ENCODE results near the gene RTRAF.

RTRAF gene

GRCh38 chr14:52046376-52046917 is 57.1 kb downstream of the RTRAF start:
- Mint-ChIP-seq H3K4me1 (ENCODE audit: low read depth) (peaks cover 25% of the 10 kb centered on the region), H3K27ac (no peak overlapping the region), H3K9me3 (no peaks in the 10 kb centered on the region), H3K4me3 (no peak overlapping the region), H3K27me3 (peaks cover 6% of the 10 kb centered on the region), H3K36me3 (ENCODE audit: low read depth) (no peaks in the 10 kb centered on the region)

- no peak overlapping the region for H3K27ac Mint-ChIP-seq
- H3K9me3 Mint-ChIP-seq, result no peaks in the 10 kb centered on the region
- peaks cover 25% of the 10 kb centered on the region for H3K4me1 Mint-ChIP-seq (ENCODE audit: low read depth)
- no peak overlapping the region for H3K4me3 Mint-ChIP-seq
- H3K27me3 Mint-ChIP-seq, result peaks cover 9% of the 10 kb centered on the region
- no peaks in the 10 kb centered on the region for H3K36me3 Mint-ChIP-seq (ENCODE audit: low read depth)
These were observed 58.8 kb downstream of the RTRAF start for GRCh38 chr14:52048116-52048515.

- Mint-ChIP-seq H3K4me1 (ENCODE audit: low read depth) (peaks cover 24% of the 10 kb centered on the region), H3K27me3 (peaks cover 8% of the 10 kb centered on the region), H3K36me3 (ENCODE audit: low read depth) (no peaks in the 10 kb centered on the region), H3K27ac (no peak overlapping the region), H3K4me3 (no peak overlapping the region), H3K9me3 (no peaks in the 10 kb centered on the region)
These were observed 59.4 kb downstream of the RTRAF start for GRCh38 chr14:52048641-52049204.

- H3K27me3 Mint-ChIP-seq, result peaks cover 6% of the 10 kb centered on the region
- no peaks in the 10 kb centered on the region for H3K9me3 Mint-ChIP-seq
- H3K36me3 Mint-ChIP-seq (ENCODE audit: low read depth), result no peaks in the 10 kb centered on the region
- peaks cover 22% of the 10 kb centered on the region for H3K4me1 Mint-ChIP-seq (ENCODE audit: low read depth)
- H3K4me3 Mint-ChIP-seq, result no peak overlapping the region
- no peak overlapping the region for H3K27ac Mint-ChIP-seq
These were observed 59.9 kb downstream of the RTRAF start for GRCh38 chr14:52049271-52049670.

- H3K9me3 Mint-ChIP-seq, result no peaks in the 10 kb centered on the region
- H3K27me3 Mint-ChIP-seq, result peaks cover 9% of the 10 kb centered on the region
- peaks cover 18% of the 10 kb centered on the region for H3K4me1 Mint-ChIP-seq (ENCODE audit: low read depth)
- no peak overlapping the region for H3K4me3 Mint-ChIP-seq
- no peak overlapping the region for H3K27ac Mint-ChIP-seq
- no peaks in the 10 kb centered on the region for H3K36me3 Mint-ChIP-seq (ENCODE audit: low read depth)
These were observed 60.6 kb downstream of the RTRAF start for GRCh38 chr14:52049721-52050588.

GRCh38 chr14:52051251-52051650 is 61.9 kb downstream of the RTRAF start:
- no peaks in the 10 kb centered on the region for H3K9me3 Mint-ChIP-seq
- H3K36me3 Mint-ChIP-seq (ENCODE audit: low read depth), result no peaks in the 10 kb centered on the region
- no peak overlapping the region for H3K4me3 Mint-ChIP-seq
- H3K27me3 Mint-ChIP-seq, result peaks cover 11% of the 10 kb centered on the region
- H3K27ac Mint-ChIP-seq, result no peak overlapping the region
- peaks cover 7% of the 10 kb centered on the region for H3K4me1 Mint-ChIP-seq (ENCODE audit: low read depth)

- H3K36me3 Mint-ChIP-seq (ENCODE audit: low read depth), result no peaks in the 10 kb centered on the region
- peaks cover 11% of the 10 kb centered on the region for H3K27me3 Mint-ChIP-seq
- no peak overlapping the region for H3K27ac Mint-ChIP-seq
These were observed 62.5 kb downstream of the RTRAF start for GRCh38 chr14:52051871-52052270.

GRCh38 chr14:52052288-52052943 is 63.1 kb downstream of the RTRAF start:
- Mint-ChIP-seq H3K27me3 (peaks cover 11% of the 10 kb centered on the region), H3K4me3 (no peak overlapping the region), H3K36me3 (ENCODE audit: low read depth) (no peaks in the 10 kb centered on the region), H3K4me1 (ENCODE audit: low read depth) (no peaks in the 10 kb centered on the region), H3K9me3 (no peaks in the 10 kb centered on the region), H3K27ac (no peak overlapping the region)

More at GRCh38 chr14:52051871-52052270, 62.5 kb downstream of the RTRAF start:
- Mint-ChIP-seq H3K4me1 (ENCODE audit: low read depth) (peaks cover 5% of the 10 kb centered on the region), H3K4me3 (no peak overlapping the region), H3K9me3 (no peaks in the 10 kb centered on the region)

GRCh38 chr14:52053044-52053443 is 63.7 kb downstream of the RTRAF start:
- Mint-ChIP-seq H3K4me1 (ENCODE audit: low read depth) (no peaks in the 10 kb centered on the region), H3K9me3 (no peaks in the 10 kb centered on the region), H3K36me3 (ENCODE audit: low read depth) (no peaks in the 10 kb centered on the region), H3K27me3 (peaks cover 11% of the 10 kb centered on the region), H3K27ac (no peak overlapping the region), H3K4me3 (no peak overlapping the region)

GRCh38 chr14:52054678-52055077 is 65.3 kb downstream of the RTRAF start:
- no peaks in the 10 kb centered on the region for H3K4me1 Mint-ChIP-seq (ENCODE audit: low read depth)
- no peaks in the 10 kb centered on the region for H3K9me3 Mint-ChIP-seq
- H3K36me3 Mint-ChIP-seq (ENCODE audit: low read depth), result no peaks in the 10 kb centered on the region
- H3K4me3 Mint-ChIP-seq, result no peak overlapping the region
- no peak overlapping the region for H3K27ac Mint-ChIP-seq
- H3K27me3 Mint-ChIP-seq, result peaks cover 11% of the 10 kb centered on the region

GRCh38 chr14:52055167-52055566 is 65.8 kb downstream of the RTRAF start:
- Mint-ChIP-seq H3K27ac (no peak overlapping the region), H3K36me3 (ENCODE audit: low read depth) (no peaks in the 10 kb centered on the region), H3K4me3 (no peak overlapping the region), H3K9me3 (no peaks in the 10 kb centered on the region), H3K27me3 (peaks cover 11% of the 10 kb centered on the region), H3K4me1 (ENCODE audit: low read depth) (no peaks in the 10 kb centered on the region)

- H3K4me3 Mint-ChIP-seq, result no peak overlapping the region
- no peak overlapping the region for H3K27ac Mint-ChIP-seq
- H3K4me1 Mint-ChIP-seq (ENCODE audit: low read depth), result no peaks in the 10 kb centered on the region
- H3K27me3 Mint-ChIP-seq, result peaks cover 17% of the 10 kb centered on the region
- H3K9me3 Mint-ChIP-seq, result no peaks in the 10 kb centered on the region
- no peaks in the 10 kb centered on the region for H3K36me3 Mint-ChIP-seq (ENCODE audit: low read depth)
These were observed 69.0 kb downstream of the RTRAF start for GRCh38 chr14:52058341-52058740.

GRCh38 chr14:52059649-52060048 is 70.3 kb downstream of the RTRAF start:
- Mint-ChIP-seq H3K4me1 (ENCODE audit: low read depth) (no peaks in the 10 kb centered on the region), H3K4me3 (no peak overlapping the region), H3K36me3 (ENCODE audit: low read depth) (no peaks in the 10 kb centered on the region), H3K27ac (no peak overlapping the region), H3K9me3 (no peaks in the 10 kb centered on the region), H3K27me3 (peaks cover 22% of the 10 kb centered on the region)

GRCh38 chr14:52060080-52060479 is 70.7 kb downstream of the RTRAF start:
- H3K4me3 Mint-ChIP-seq, result no peak overlapping the region
- H3K27me3 Mint-ChIP-seq, result peaks cover 18% of the 10 kb centered on the region
- no peaks in the 10 kb centered on the region for H3K9me3 Mint-ChIP-seq
- H3K36me3 Mint-ChIP-seq (ENCODE audit: low read depth), result no peaks in the 10 kb centered on the region
- no peak overlapping the region for H3K27ac Mint-ChIP-seq
- no peaks in the 10 kb centered on the region for H3K4me1 Mint-ChIP-seq (ENCODE audit: low read depth)
